GM23248 (cell line): ENCODE results near the gene LCLAT1. TPM values are rescaled to one million over a fixed set of nuclear protein-coding genes. Genes with fewer than 3 reads are reported as not detected.

Experiments used
- DNase-seq: peaks from one replicate; pipeline ENCODE4 v3.0.0-alpha.2; 2015
- H2AFZ ChIP-seq: fragments of 200-600 bp; sonication (generic); 2 replicates; pipeline ENCODE4 v1.6.1; 2016; ENCODE audit warnings: antibody characterized with exemption
- H3F3A ChIP-seq: fragments of 200-600 bp; sonication (generic); 2 replicates; pipeline ENCODE4 v1.6.1; 2016; ENCODE audit warnings: mild to moderate bottlenecking, antibody characterized with exemption, mixed run types; ENCODE audit not compliant: insufficient read depth
- H3K27ac ChIP-seq: fragments of 200-600 bp; sonication (generic); 2 replicates; pipeline ENCODE4 v1.5.1; 2016; ENCODE audit warnings: mild to moderate bottlenecking
- H3K27me3 ChIP-seq: fragments of 200-600 bp; sonication (generic); replicated peaks from 2 replicates; pipeline ENCODE4 v1.6.1; 2016; ENCODE audit warnings: mild to moderate bottlenecking; ENCODE audit not compliant: insufficient read depth
- H3K36me3 ChIP-seq: fragments of 200-600 bp; sonication (generic); 2 replicates; pipeline ENCODE4 v1.6.1; 2016; ENCODE audit warnings: low read depth, mild to moderate bottlenecking
- H3K4me1 ChIP-seq: fragments of 200-600 bp; sonication (generic); 2 replicates; pipeline ENCODE4 v1.6.1; 2016; ENCODE audit warnings: mild to moderate bottlenecking; ENCODE audit not compliant: insufficient read depth
- H3K4me2 ChIP-seq: fragments of 200-600 bp; sonication (generic); one replicate; pipeline ENCODE4 v1.6.1; 2016; ENCODE audit warnings: mild to moderate bottlenecking; ENCODE audit not compliant: unreplicated experiment
- H3K4me3 ChIP-seq: fragments of 200-600 bp; sonication (generic); 2 replicates; pipeline ENCODE4 v1.5.1; 2016; ENCODE audit warnings: mild to moderate bottlenecking
- H3K79me2 ChIP-seq: fragments of 200-600 bp; sonication (generic); 2 replicates; pipeline ENCODE4 v1.6.1; 2016; ENCODE audit warnings: mild to moderate bottlenecking; ENCODE audit not compliant: insufficient read depth
- H3K9ac ChIP-seq: fragments of 200-600 bp; sonication (generic); 2 replicates; pipeline ENCODE4 v1.6.1; 2016; ENCODE audit warnings: mild to moderate bottlenecking
- H3K9me2 ChIP-seq: fragments of 200-600 bp; sonication (generic); 2 replicates; pipeline ENCODE4 v1.6.1; 2016; ENCODE audit warnings: mixed run types, mild to moderate bottlenecking, moderate library complexity; ENCODE audit not compliant: insufficient read depth
- H3K9me3 ChIP-seq: fragments of 200-600 bp; sonication (generic); one replicate; pipeline ENCODE4 v1.6.1; 2017; ENCODE audit warnings: low read depth
- H4K20me1 ChIP-seq: fragments of 200-600 bp; sonication (generic); 2 replicates; pipeline ENCODE4 v1.6.0; 2016; ENCODE audit not compliant: insufficient read depth
- EZH2 ChIP-seq: fragments of 200-600 bp; sonication (generic); IDR thresholded peaks from 2 replicates; pipeline ENCODE4 v1.6.1; 2018; ENCODE audit warnings: antibody characterized with exemption, mild to moderate bottlenecking; ENCODE audit not compliant: insufficient read depth, poor library complexity, severe bottlenecking
- EZH2phosphoT487 ChIP-seq: fragments of 200-600 bp; sonication (generic); IDR thresholded peaks from 2 replicates; pipeline ENCODE4 v1.6.1; 2018; ENCODE audit warnings: antibody characterized with exemption, moderate library complexity, mild to moderate bottlenecking, low read depth; ENCODE audit not compliant: insufficient read depth
- WGBS, 2 experiments: methylation state at CpG; one replicate each; pipeline ENCODE4 v1.1.6; 2015 to 2017; ENCODE audit warnings: low lambda C conversion rate in 2 of 2, low coverage in 1 of 2; ENCODE audit errors: missing lambda C conversion rate in 2 of 2; 5-methylcytosine and 5-hydroxymethylcytosine counted together
- in situ Hi-C: fragments of 300-500 bp; cut with MboI; formaldehyde crosslinking; loops from 2 replicates; pipeline ENCODE4 v1.15.0; 2020
- polyA plus RNA-seq: library from polyadenylated mRNA; unstranded; fragments of >200 nt; fragmentation: Nextera tagmentation; extraction: Ambion mirVana; gene quantifications from 2 replicates; pipeline ENCODE4 v1.2.1, GENCODE V29; 2016
- total RNA-seq: library from RNA; depleted of rRNA; stranded (reverse); fragments of >200 nt; shearing (Covaris generic); gene quantifications from 2 replicates; pipeline ENCODE4 v1.2.3, GENCODE V29; 2014

The LCLAT1 gene
- total and polyA plus RNA-seq, 2 experiments from 2014 or later = 29.7 to 32.3 TPM

DNA sequence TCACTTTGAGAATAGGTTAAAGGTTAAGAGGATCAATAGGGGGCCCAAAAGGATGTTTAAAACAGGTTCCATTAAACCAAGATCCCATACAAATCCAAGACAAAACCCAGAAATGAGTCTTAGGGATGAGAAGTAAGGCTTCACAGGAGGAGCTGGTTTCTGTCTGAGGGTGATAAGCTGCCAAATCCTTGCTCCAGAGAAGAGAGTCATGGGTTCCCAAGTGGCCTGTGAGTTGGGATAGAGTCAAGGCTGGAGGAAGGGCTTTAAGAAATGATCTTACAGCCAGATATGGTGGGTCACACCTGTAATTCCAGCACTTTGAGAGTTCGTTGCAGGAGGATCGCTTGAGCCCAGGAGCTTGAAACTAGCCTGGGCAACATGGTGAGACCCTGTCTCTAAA is 40.2 kb upstream of the LCLAT1 start:
- Histone ChIP-seq H3K9ac (no peak overlapping the region), H4K20me1 (no peaks in the 10 kb centered on the region), H3K4me1 (peaks cover 52% of the 10 kb centered on the region), H3K4me3 (no peak overlapping the region), H3F3A (peaks cover 35% of the 10 kb centered on the region), H3K9me2 (no peaks in the 10 kb centered on the region), H3K36me3 (no peaks in the 10 kb centered on the region), H3K27me3 (no peaks in the 10 kb centered on the region), H3K27ac (no peak overlapping the region), H3K4me2 (no peak overlapping the region), H3K9me3 (no peaks in the 10 kb centered on the region), H2AFZ (no peak overlapping the region), H3K79me2 (no peaks in the 10 kb centered on the region)
- TF ChIP-seq EZH2phosphoT487 (no peak), EZH2 (no peak)
- DNase-seq = peak; percentile 33
- 90 to 100% methylated on average over 2 of the region's 2 CpGs for WGBS, 2 experiments
- in situ Hi-C loops = no loop called here

DNA sequence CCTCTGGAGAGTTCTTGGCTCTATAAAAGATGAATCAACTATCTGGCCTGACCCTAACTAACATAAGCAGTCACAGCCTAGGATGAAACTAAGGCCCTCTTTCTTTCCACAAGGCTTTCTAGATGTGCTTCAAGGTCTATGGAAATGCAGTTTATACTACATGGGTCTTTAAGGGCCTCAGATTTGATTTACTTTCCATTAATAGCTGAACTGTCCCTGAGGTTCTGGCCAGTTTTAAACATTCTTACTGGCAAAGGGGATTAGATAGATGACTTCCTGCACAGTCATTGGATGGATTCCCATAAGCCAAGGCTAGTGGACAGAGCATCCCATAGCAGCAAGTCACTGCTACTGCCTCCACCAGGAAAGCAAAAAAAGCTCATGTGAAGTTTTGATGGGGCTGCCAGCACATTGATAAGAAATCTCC is 38.1 kb upstream of the LCLAT1 start:
- TF ChIP-seq EZH2 (no peak), EZH2phosphoT487 (no peak)
- H4K20me1 ChIP-seq = no peaks in the 10 kb centered on the region
- no peak overlapping the region for H3K4me3 ChIP-seq
- H3F3A ChIP-seq = peaks cover 35% of the 10 kb centered on the region
- peak overlapping the region; percentile 68 for H3K27ac ChIP-seq
- H3K27me3 ChIP-seq = no peaks in the 10 kb centered on the region
- no peak overlapping the region; the same call in 1 of the 2 replicates for H3K9ac ChIP-seq
- no peaks in the 10 kb centered on the region for H3K36me3 ChIP-seq
- in situ Hi-C loops = no loop called here
- H3K79me2 ChIP-seq = no peaks in the 10 kb centered on the region
- H3K9me2 ChIP-seq = no peaks in the 10 kb centered on the region
- no peak overlapping the region for H2AFZ ChIP-seq
- peak; percentile 86 for DNase-seq
- peaks cover 49% of the 10 kb centered on the region for H3K4me1 ChIP-seq
- no peaks in the 10 kb centered on the region for H3K9me3 ChIP-seq
- H3K4me2 ChIP-seq = peak overlapping the region; percentile 22

DNA sequence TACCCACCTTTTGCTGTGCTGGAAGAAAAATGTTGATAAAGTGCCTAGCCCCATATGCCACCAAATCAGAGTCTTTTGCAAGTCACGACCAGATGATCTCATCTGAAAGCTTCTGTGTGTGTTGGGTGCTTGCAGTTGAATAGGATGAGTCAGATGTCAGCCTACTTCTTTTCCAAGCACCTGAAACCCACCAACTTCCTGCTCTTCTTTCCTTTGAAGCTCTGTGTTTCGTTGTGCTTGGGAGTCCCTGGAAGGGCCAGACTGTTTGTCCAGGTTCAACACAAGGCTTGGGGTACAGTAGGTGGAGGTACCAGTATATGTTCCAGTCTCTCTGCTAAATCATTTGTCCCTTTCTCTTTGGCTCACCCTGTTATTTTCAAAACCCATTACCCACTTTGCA is 36.8 kb upstream of the LCLAT1 start:
- Histone ChIP-seq H3K9me2 (no peaks in the 10 kb centered on the region), H3K79me2 (no peaks in the 10 kb centered on the region), H3K27ac (peak overlapping the region; percentile 68), H3K4me3 (no peak overlapping the region), H3F3A (peaks cover 35% of the 10 kb centered on the region), H3K9me3 (no peaks in the 10 kb centered on the region), H4K20me1 (no peaks in the 10 kb centered on the region), H3K4me2 (peak overlapping the region; percentile 39), H3K27me3 (no peaks in the 10 kb centered on the region), H3K4me1 (peaks cover 39% of the 10 kb centered on the region), H3K9ac (0 out of 2 replicates have a peak overlapping the region, but pooled peaks have one; percentile 15), H2AFZ (no peak overlapping the region), H3K36me3 (no peaks in the 10 kb centered on the region)
- DNase-seq = peak; percentile 88
- 25 to 27% methylated on average over 2 of the region's 2 CpGs for WGBS, 2 experiments
- in situ Hi-C loops = no loop called here
- TF ChIP-seq EZH2 = no peak
- TF ChIP-seq EZH2phosphoT487 = no peak

GRCh38 chr2:30412047-30412683 is 34.9 kb upstream of the LCLAT1 start:
- no peak overlapping the region for H3K27ac ChIP-seq
- H3K9ac ChIP-seq = no peak overlapping the region
- DNase-seq = no peak

More at GRCh38 chr2:30412047-30412683, 34.9 kb upstream of the LCLAT1 start:
- H3K27me3 ChIP-seq = no peaks in the 10 kb centered on the region
- H3K36me3 ChIP-seq = no peaks in the 10 kb centered on the region
- no peak overlapping the region for H2AFZ ChIP-seq
- 54 to 62% methylated on average over 8 of the region's 8 CpGs for WGBS, 2 experiments
- no peaks in the 10 kb centered on the region for H3K79me2 ChIP-seq
- TF ChIP-seq EZH2phosphoT487 (no peak), EZH2 (no peak)
- H3F3A ChIP-seq = peaks cover 35% of the 10 kb centered on the region
- H3K4me1 ChIP-seq = peaks cover 39% of the 10 kb centered on the region
- no peaks in the 10 kb centered on the region for H3K9me3 ChIP-seq
- H4K20me1 ChIP-seq = no peaks in the 10 kb centered on the region
- H3K4me2 ChIP-seq = no peak overlapping the region
- H3K4me3 ChIP-seq = no peak overlapping the region
- in situ Hi-C loops = no loop called here
- H3K9me2 ChIP-seq = no peaks in the 10 kb centered on the region
